22Rv1 (cell line): ENCODE results near the gene TMEM95.
A peak's percentile ranks its signal among the peaks of the same experiment; 100 is the strongest.

Experiments
- H3K27ac ChIP-seq: fragments of 450-650 bp; 2 replicates; pipeline ENCODE4 v1.5.1; 2017
- CTCF ChIP-seq: fragments of 450-650 bp; IDR thresholded peaks from 2 replicates; pipeline ENCODE4 v1.5.1; 2017; ENCODE audit warnings: mild to moderate bottlenecking
- ZFX ChIP-seq: fragments of 450-650 bp; IDR thresholded peaks from 2 replicates; pipeline ENCODE4 v1.6.1; 2017; ENCODE audit warnings: antibody characterized with exemption, borderline replicate concordance

The TMEM95 gene

GRCh38 chr17:7383742-7384488 lies 29.0 kb downstream of the TMEM95 start:
- no peak overlapping the region for H3K27ac ChIP-seq
- TF ChIP-seq CTCF (no peak), ZFX (no peak)

- TF ChIP-seq CTCF (no peak), ZFX (no peak)
Observed at GRCh38 chr17:7384489-7385081, 29.6 kb downstream of the TMEM95 start.

GRCh38 chr17:7388856-7389255 lies 33.9 kb downstream of the TMEM95 start:
- TF ChIP-seq CTCF (no peak), ZFX (no peak)
- H3K27ac ChIP-seq, result no peak overlapping the region

More at GRCh38 chr17:7384489-7385081, 29.6 kb downstream of the TMEM95 start:
- H3K27ac ChIP-seq, result no peak overlapping the region

- no peak for TF ChIP-seq CTCF
- TF ChIP-seq ZFX, result no peak
- no peak overlapping the region for H3K27ac ChIP-seq
Observed at GRCh38 chr17:7389924-7390910, 35.3 kb downstream of the TMEM95 start.

- peak overlapping the region; percentile 26; the same call in 1 of the 2 replicates for H3K27ac ChIP-seq
- TF ChIP-seq CTCF (no peak), ZFX (no peak)
Observed at GRCh38 chr17:7391307-7391706, 36.4 kb downstream of the TMEM95 start.

GRCh38 chr17:7392696-7393612 lies 38.0 kb downstream of the TMEM95 start:
- TF ChIP-seq CTCF (no peak), ZFX (no peak)
- peak overlapping the region; percentile 95 for H3K27ac ChIP-seq
